Measurements from ENCODE around the gene WASHC4.
"Not testable (repeated sequence)": the region's sequence is repeated elsewhere in the genome, so short reads cannot be mapped to it uniquely, and the experiment has no call there.

The WASHC4 gene

GRCh38 chr12:105167346-105167745 lies 59.8 kb downstream of the WASHC4 start:
- no peak for DNase-seq

- DNase-seq, result no peak
These were observed 60.5 kb downstream of the WASHC4 start for GRCh38 chr12:105168006-105168405.

GRCh38 chr12:105170139-105170538 lies 62.6 kb downstream of the WASHC4 start:
- no peak for DNase-seq

- DNase-seq, result no peak
These were observed 64.3 kb downstream of the WASHC4 start for GRCh38 chr12:105171691-105172436.

- DNase-seq, result no peak
These were observed 68.0 kb downstream of the WASHC4 start for GRCh38 chr12:105175397-105175990.

- DNase-seq, result no peak
These were observed 69.7 kb downstream of the WASHC4 start for GRCh38 chr12:105177208-105177607.

GRCh38 chr12:105179114-105179513 lies 71.6 kb downstream of the WASHC4 start:
- DNase-seq, result not testable (repeated sequence)

- not testable (repeated sequence) for DNase-seq
These were observed 75.9 kb downstream of the WASHC4 start for GRCh38 chr12:105183406-105183805.

GRCh38 chr12:105183976-105184375 lies 76.4 kb downstream of the WASHC4 start:
- DNase-seq, result not testable (repeated sequence)

GRCh38 chr12:105189293-105189692 lies 81.8 kb downstream of the WASHC4 start:
- no peak for DNase-seq

- DNase-seq, result no peak
These were observed 83.0 kb downstream of the WASHC4 start for GRCh38 chr12:105190530-105190929.

- DNase-seq, result no peak
These were observed 85.2 kb downstream of the WASHC4 start for GRCh38 chr12:105192624-105193225.

- no peak for DNase-seq
These were observed 87.4 kb downstream of the WASHC4 start for GRCh38 chr12:105194947-105195346.

GRCh38 chr12:105196090-105196489 lies 88.6 kb downstream of the WASHC4 start:
- no peak for DNase-seq

- DNase-seq, result no peak
These were observed 91.4 kb downstream of the WASHC4 start for GRCh38 chr12:105198961-105199360.

- DNase-seq, result no peak
These were observed 92.9 kb downstream of the WASHC4 start for GRCh38 chr12:105200385-105200784.

- DNase-seq, result no peak
These were observed 93.8 kb downstream of the WASHC4 start for GRCh38 chr12:105201299-105201698.

GRCh38 chr12:105202202-105202601 lies 94.7 kb downstream of the WASHC4 start:
- DNase-seq, result no peak

GRCh38 chr12:105204127-105204526 lies 96.6 kb downstream of the WASHC4 start:
- DNase-seq, result no peak

- DNase-seq, result no peak
These were observed 97.4 kb downstream of the WASHC4 start for GRCh38 chr12:105204916-105205315.

GRCh38 chr12:105205322-105206048 lies 98.0 kb downstream of the WASHC4 start:
- DNase-seq, result no peak

GRCh38 chr12:105206686-105207374 lies 99.3 kb downstream of the WASHC4 start:
- no peak for DNase-seq

- DNase-seq, result no peak
These were observed 101.6 kb downstream of the WASHC4 start for GRCh38 chr12:105209091-105209490.

Measured in NCI-H2107 (cell line).